ENCODE data around the gene C22orf23.

DNA sequence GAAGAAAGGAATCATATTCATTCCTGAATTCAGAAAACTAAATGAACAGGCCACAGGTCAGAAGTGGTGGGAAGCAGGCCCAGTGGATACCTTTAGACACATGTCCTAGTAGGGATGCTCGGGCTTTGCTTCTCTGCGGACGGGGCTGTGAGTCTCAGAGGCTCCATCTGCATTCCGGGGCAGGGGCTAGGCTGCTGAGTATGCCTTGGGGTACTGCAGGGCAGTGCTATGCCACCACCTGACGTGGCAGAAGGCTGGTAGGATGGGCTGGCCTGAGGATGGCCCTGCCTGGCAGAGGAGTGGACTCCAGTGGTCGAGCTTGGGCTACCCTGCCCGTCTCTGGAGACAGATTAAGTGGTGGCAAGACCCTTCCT, 9.6 kb downstream of the C22orf23 start:
- no peak for TF ChIP-seq SMC3 (IDR thresholded peaks at IDR 0.05; ENCODE audit: low read depth, low read length)
- no peak for TF ChIP-seq EP300 (IDR thresholded peaks at IDR 0.05; ENCODE audit: borderline replicate concordance in 1 of 2, low read depth in 1 of 2, low read length in 1 of 2)
- TF ChIP-seq GATA2 (CRISPR knock-in tag; IDR thresholded peaks at IDR 0.05) = no peak
- TF ChIP-seq, protein P1, sequence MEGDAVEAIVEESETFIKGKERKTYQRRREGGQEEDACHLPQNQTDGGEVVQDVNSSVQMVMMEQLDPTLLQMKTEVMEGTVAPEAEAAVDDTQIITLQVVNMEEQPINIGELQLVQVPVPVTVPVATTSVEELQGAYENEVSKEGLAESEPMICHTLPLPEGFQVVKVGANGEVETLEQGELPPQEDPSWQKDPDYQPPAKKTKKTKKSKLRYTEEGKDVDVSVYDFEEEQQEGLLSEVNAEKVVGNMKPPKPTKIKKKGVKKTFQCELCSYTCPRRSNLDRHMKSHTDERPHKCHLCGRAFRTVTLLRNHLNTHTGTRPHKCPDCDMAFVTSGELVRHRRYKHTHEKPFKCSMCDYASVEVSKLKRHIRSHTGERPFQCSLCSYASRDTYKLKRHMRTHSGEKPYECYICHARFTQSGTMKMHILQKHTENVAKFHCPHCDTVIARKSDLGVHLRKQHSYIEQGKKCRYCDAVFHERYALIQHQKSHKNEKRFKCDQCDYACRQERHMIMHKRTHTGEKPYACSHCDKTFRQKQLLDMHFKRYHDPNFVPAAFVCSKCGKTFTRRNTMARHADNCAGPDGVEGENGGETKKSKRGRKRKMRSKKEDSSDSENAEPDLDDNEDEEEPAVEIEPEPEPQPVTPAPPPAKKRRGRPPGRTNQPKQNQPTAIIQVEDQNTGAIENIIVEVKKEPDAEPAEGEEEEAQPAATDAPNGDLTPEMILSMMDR (IDR thresholded peaks at IDR 0.05) = no peak
- no peak for TF ChIP-seq YY1 (IDR thresholded peaks at IDR 0.05; ENCODE audit: low read depth)
- TF ChIP-seq TAF1 (IDR thresholded peaks at IDR 0.05; ENCODE audit: borderline replicate concordance, low read depth, low read length) = no peak
- TF ChIP-seq TEAD4 (IDR thresholded peaks at IDR 0.05; ENCODE audit: borderline replicate concordance, insufficient read depth) = no peak
- TF ChIP-seq, protein P2, sequence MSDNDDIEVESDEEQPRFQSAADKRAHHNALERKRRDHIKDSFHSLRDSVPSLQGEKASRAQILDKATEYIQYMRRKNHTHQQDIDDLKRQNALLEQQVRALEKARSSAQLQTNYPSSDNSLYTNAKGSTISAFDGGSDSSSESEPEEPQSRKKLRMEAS (IDR thresholded peaks at IDR 0.05; ENCODE audit: low read depth) = no peak
- no peak for TF ChIP-seq POLR2AphosphoS5 (IDR thresholded peaks at IDR 0.05; ENCODE audit: low read depth, low read length)
- TF ChIP-seq RCOR1 (IDR thresholded peaks at IDR 0.05; ENCODE audit: low read length) = no peak
- no peak for TF ChIP-seq SIN3A (IDR thresholded peaks at IDR 0.05; ENCODE audit: borderline replicate concordance, low read depth, low read length)
- TF ChIP-seq CHD2 (IDR thresholded peaks at IDR 0.05; ENCODE audit: low read length, partially characterized antibody) = no peak
- no peak for TF ChIP-seq FOXJ3 (CRISPR knock-in tag; IDR thresholded peaks at IDR 0.05)
